ENCODE data around the gene SPANXD. TPM values are rescaled to one million over a fixed set of nuclear protein-coding genes. Genes with fewer than 3 reads are reported as not detected.

The SPANXD gene
- total RNA-seq, 1 experiment from 2014 or later, result not detected

- TF ChIP-seq SP1 (IDR thresholded peaks at IDR 0.05; ENCODE audit: low read depth), result no peak
- no peak for TF ChIP-seq TCF7L2 (IDR thresholded peaks at IDR 0.05; ENCODE audit: borderline replicate concordance, extremely low read depth, insufficient read depth, insufficient read length)
- TF ChIP-seq EZH2 (IDR thresholded peaks at IDR 0.05), result no peak
- no peak for TF ChIP-seq POLR2AphosphoS5 (IDR thresholded peaks at IDR 0.05; ENCODE audit: low read depth, low read length)
- TF ChIP-seq JUND (IDR thresholded peaks at IDR 0.05), result no peak
- TF ChIP-seq ZNF274 (IDR thresholded peaks at IDR 0.05; ENCODE audit: low read depth, low read length), result no peak
- TF ChIP-seq CTCF (IDR thresholded peaks at IDR 0.05 in 2 of 3, conservative IDR thresholded peaks at IDR 0.05 in 1 of 3; ENCODE audit: borderline replicate concordance in 1 of 3, insufficient read depth in 1 of 3, low read depth in 2 of 3, low read length in 2 of 3), result no peak
- no peak for TF ChIP-seq FOSL1 (IDR thresholded peaks at IDR 0.05; ENCODE audit: low read depth)
- TF ChIP-seq ATF3 (IDR thresholded peaks at IDR 0.05), result no peak
These were observed 25.6 kb upstream of the SPANXD start (continued) for GRCh38 chrX:141724186-141724585.

GRCh38 chrX:141714680-141715079 lies 16.1 kb upstream of the SPANXD start:
- no peak overlapping the region for H3K4me3 ChIP-seq (replicated peaks in 1 of 2; ENCODE audit: low read depth in 1 of 2, low read length in 2 of 2)
- ChIA-PET CTCF (no interaction called here), POLR2A (no interaction called here), RAD21 (ENCODE audit: low non-redundant PET in 1 of 2, low total read pairs in 2 of 2, uncharacterized antibody in 2 of 2, unreplicated experiment in 2 of 2) (no interaction called here)
- H3K27me3 ChIP-seq (ENCODE audit: insufficient read depth, low read length), result no peaks in the 10 kb centered on the region
- no peak overlapping the region for H3K9ac ChIP-seq (ENCODE audit: low read length)
- H3K79me2 ChIP-seq (ENCODE audit: insufficient read depth, low read length), result no peaks in the 10 kb centered on the region
- ATAC-seq (no peak), DNase-seq (ENCODE audit: low read depth, low spot score) (no peak)
- intact Hi-C loops (cut with micrococcal nuclease), result no loop called here
- no peak overlapping the region for H2AFZ ChIP-seq (ENCODE audit: low read depth, low read length, poor library complexity, severe bottlenecking)
- H3K36me3 ChIP-seq (ENCODE audit: control insufficient read depth in 1 of 2, insufficient read depth in 2 of 2, low read length in 2 of 2), result no peaks in the 10 kb centered on the region
- H4K20me1 ChIP-seq (ENCODE audit: insufficient read depth), result no peaks in the 10 kb centered on the region
- no peaks in the 10 kb centered on the region for H3K9me2 ChIP-seq (ENCODE audit: insufficient read depth)
- H3K4me1 ChIP-seq (ENCODE audit: control insufficient read depth in 1 of 2, insufficient read depth in 2 of 2, low read length in 2 of 2), result no peaks in the 10 kb centered on the region
- no peaks in the 10 kb centered on the region for H3K9me3 ChIP-seq (ENCODE audit: control insufficient read depth in 1 of 2, insufficient read depth in 1 of 2, low read depth in 1 of 2, low read length in 2 of 2)
- no TSS peak for BruUV-seq (replicated peaks)
- no peak overlapping the region for H3K27ac ChIP-seq (ENCODE audit: low read depth, low read length)
- H3K4me2 ChIP-seq (ENCODE audit: low read length), result no peak overlapping the region
- no peak for TF ChIP-seq CEBPB (IDR thresholded peaks at IDR 0.05; ENCODE audit: low read depth)
- no peak for TF ChIP-seq JUND (IDR thresholded peaks at IDR 0.05)
- no peak for TF ChIP-seq CBX3 (IDR thresholded peaks at IDR 0.05; ENCODE audit: low read depth)
- no peak for TF ChIP-seq ELF1 (IDR thresholded peaks at IDR 0.05; ENCODE audit: borderline replicate concordance, low read depth)
- no peak for TF ChIP-seq SP1 (IDR thresholded peaks at IDR 0.05; ENCODE audit: low read depth)
- TF ChIP-seq POLR2A (IDR thresholded peaks at IDR 0.05; ENCODE audit: borderline replicate concordance, extremely low read depth, insufficient read depth, insufficient read length), result no peak
- TF ChIP-seq ZBTB33 (IDR thresholded peaks at IDR 0.05; ENCODE audit: extremely low read depth, insufficient replicate concordance, low read length), result no peak
- no peak for TF ChIP-seq RAD21 (IDR thresholded peaks at IDR 0.05; ENCODE audit: low read depth)
- no peak for TF ChIP-seq EGR1 (IDR thresholded peaks at IDR 0.05; ENCODE audit: low read depth)
- TF ChIP-seq YY1 (IDR thresholded peaks at IDR 0.05; ENCODE audit: extremely low read depth, insufficient replicate concordance, low read depth, low read length), result no peak
- TF ChIP-seq FOSL1 (IDR thresholded peaks at IDR 0.05; ENCODE audit: low read depth), result no peak
- no peak for TF ChIP-seq EZH2phosphoT487 (IDR thresholded peaks at IDR 0.05; ENCODE audit: borderline replicate concordance)
- TF ChIP-seq MAX (IDR thresholded peaks at IDR 0.05), result no peak
- no peak for TF ChIP-seq ATF3 (IDR thresholded peaks at IDR 0.05)
- no peak for TF ChIP-seq EZH2 (IDR thresholded peaks at IDR 0.05)
- no peak for TF ChIP-seq ZFX (IDR thresholded peaks at IDR 0.05)
